GM20000 (cell line): ENCODE data around the gene EXPH5.

Experiments
- DNase-seq: peaks from one replicate; pipeline ENCODE4 v3.0.0; 2012; ENCODE audit warnings: low spot score
- CTCF ChIP-seq: IDR thresholded peaks from 2 replicates; pipeline ENCODE4 v1.5.1; 2012; ENCODE audit warnings: mild to moderate bottlenecking, control low read depth; ENCODE audit errors: extremely low read depth, missing control alignments

EXPH5 gene

GRCh38 chr11:108512708-108513107, 80.9 kb downstream of the EXPH5 start:
- no peak for TF ChIP-seq CTCF
- DNase-seq = no peak

- DNase-seq = no peak
- no peak for TF ChIP-seq CTCF
Observed at GRCh38 chr11:108511851-108512474, 81.6 kb downstream of the EXPH5 start.

GRCh38 chr11:108508653-108509593, 84.6 kb downstream of the EXPH5 start:
- TF ChIP-seq CTCF = no peak
- no peak for DNase-seq

GRCh38 chr11:108501396-108501795, 92.2 kb downstream of the EXPH5 start:
- no peak for TF ChIP-seq CTCF
- DNase-seq = no peak

- TF ChIP-seq CTCF = no peak
- DNase-seq = no peak
Observed at GRCh38 chr11:108500721-108501120, 92.8 kb downstream of the EXPH5 start.

GRCh38 chr11:108500169-108500568, 93.4 kb downstream of the EXPH5 start:
- no peak for DNase-seq

More at GRCh38 chr11:108500169-108500568, 93.4 kb downstream of the EXPH5 start:
- TF ChIP-seq CTCF = no peak
